H1 (cell line): Measurements from ENCODE around the gene NPPA. TPM values are rescaled to one million over a fixed set of nuclear protein-coding genes. Genes with fewer than 3 reads are reported as not detected.

Source experiments
- BCL11A ChIP-seq, 2 experiments: IDR thresholded peaks; one replicate each; pipeline ENCODE4 v1.6.1; 2011; ENCODE audit warnings: low read depth in 2 of 2, low read length in 2 of 2, mild to moderate bottlenecking in 2 of 2
- CBX8 ChIP-seq: fragments of 300-800, 300-1000 bp; sonication (generic); IDR thresholded peaks from 2 replicates; pipeline ENCODE4 v1.7.1; 2016; ENCODE audit warnings: low read depth, low read length, borderline replicate concordance
- CEBPB ChIP-seq: IDR thresholded peaks from 2 replicates; pipeline ENCODE4 v1.6.1; 2012; ENCODE audit warnings: low read depth, low read length
- CHD1 ChIP-seq: IDR thresholded peaks from 2 replicates; pipeline ENCODE4 v1.6.1; 2012; ENCODE audit warnings: low read depth, low read length, improper control_type of control experiment
- CREB1 ChIP-seq: IDR thresholded peaks from 2 replicates; pipeline ENCODE4 v1.6.1; 2012; ENCODE audit warnings: inconsistent platforms
- JUN ChIP-seq: IDR thresholded peaks from 2 replicates; pipeline ENCODE4 v1.6.1; 2011; ENCODE audit warnings: low read depth, mild to moderate bottlenecking, improper control_type of control experiment, low read length
- KDM4A ChIP-seq: IDR thresholded peaks from one replicate; pipeline ENCODE4 v1.7.1; 2012; ENCODE audit warnings: low read depth, mild to moderate bottlenecking, moderate library complexity, low read length, inconsistent platforms; ENCODE audit not compliant: severe bottlenecking
- SIRT6 ChIP-seq: IDR thresholded peaks from one replicate; pipeline ENCODE4 v1.7.1; 2012; ENCODE audit warnings: low read length, inconsistent platforms
- SIX5 ChIP-seq: IDR thresholded peaks from 2 replicates; pipeline ENCODE4 v1.6.1; 2011; ENCODE audit warnings: mild to moderate bottlenecking, low read depth, low read length
- SRF ChIP-seq: IDR thresholded peaks from 2 replicates; pipeline ENCODE4 v1.6.1; 2011; ENCODE audit warnings: mild to moderate bottlenecking, low read depth, low read length, moderate library complexity
- polyA plus RNA-seq, 7 experiments: library from polyadenylated mRNA; depleted of rRNA in 3 of 7; stranded (reverse) in 5 of 7; unstranded in 2 of 7; fragments of >200 nt in 5 of 7; fragments of 200-250 nt in 2 of 7; gene quantifications; 1 replicate in 5 of 7; 2 replicates in 1 of 7; 4 replicates in 1 of 7; pipeline versions ENCODE4 v1.2.1 to v1.2.3, GENCODE V29; 2011 to 2013; ENCODE audit warnings: missing spikeins in 2 of 7, mixed read lengths in 2 of 7
- total RNA-seq: library from RNA; stranded (reverse); fragmentation: NEBNext Ultra II Directional; extraction: Animal tissue kit (Norgen Biotek cat#: 25700); gene quantifications from 2 replicates; pipeline ENCODE4 v1.2.1, GENCODE V29; 2021
- TF ChIP-seq, protein P1 (sequence below): fragments of 300-600 bp; sonication (generic); IDR thresholded peaks from 2 replicates; pipeline ENCODE4 v1.7.1; 2012; ENCODE audit warnings: low read length, moderate library complexity, mild to moderate bottlenecking, inconsistent platforms; ENCODE audit not compliant: insufficient replicate concordance

Gene NPPA
- total and polyA plus RNA-seq, 2 of the 8 experiments (the other 6 are each of a cell fraction or from before 2014, with no cell fraction given) = not detected

DNA sequence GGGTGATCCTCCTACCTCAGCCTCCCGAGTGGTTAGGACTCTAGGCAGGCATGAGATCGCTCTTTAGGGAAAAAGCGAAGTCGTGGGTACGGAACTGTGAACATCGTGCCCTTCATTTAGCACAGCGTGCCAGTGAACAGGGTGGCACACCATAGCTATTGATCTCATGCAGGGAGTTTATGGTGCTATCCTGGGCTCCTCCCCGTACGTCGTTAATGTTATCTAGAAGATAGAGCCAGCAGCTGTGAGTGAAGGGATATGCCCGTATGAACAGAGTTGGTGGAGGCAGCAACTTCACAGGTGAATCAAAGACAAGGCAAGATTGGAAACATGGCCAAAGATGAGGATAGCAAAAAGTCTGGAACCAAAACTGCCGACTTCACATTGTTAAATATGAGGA is 30.4 kb downstream of the NPPA start (continued):
- TF ChIP-seq, protein P1, sequence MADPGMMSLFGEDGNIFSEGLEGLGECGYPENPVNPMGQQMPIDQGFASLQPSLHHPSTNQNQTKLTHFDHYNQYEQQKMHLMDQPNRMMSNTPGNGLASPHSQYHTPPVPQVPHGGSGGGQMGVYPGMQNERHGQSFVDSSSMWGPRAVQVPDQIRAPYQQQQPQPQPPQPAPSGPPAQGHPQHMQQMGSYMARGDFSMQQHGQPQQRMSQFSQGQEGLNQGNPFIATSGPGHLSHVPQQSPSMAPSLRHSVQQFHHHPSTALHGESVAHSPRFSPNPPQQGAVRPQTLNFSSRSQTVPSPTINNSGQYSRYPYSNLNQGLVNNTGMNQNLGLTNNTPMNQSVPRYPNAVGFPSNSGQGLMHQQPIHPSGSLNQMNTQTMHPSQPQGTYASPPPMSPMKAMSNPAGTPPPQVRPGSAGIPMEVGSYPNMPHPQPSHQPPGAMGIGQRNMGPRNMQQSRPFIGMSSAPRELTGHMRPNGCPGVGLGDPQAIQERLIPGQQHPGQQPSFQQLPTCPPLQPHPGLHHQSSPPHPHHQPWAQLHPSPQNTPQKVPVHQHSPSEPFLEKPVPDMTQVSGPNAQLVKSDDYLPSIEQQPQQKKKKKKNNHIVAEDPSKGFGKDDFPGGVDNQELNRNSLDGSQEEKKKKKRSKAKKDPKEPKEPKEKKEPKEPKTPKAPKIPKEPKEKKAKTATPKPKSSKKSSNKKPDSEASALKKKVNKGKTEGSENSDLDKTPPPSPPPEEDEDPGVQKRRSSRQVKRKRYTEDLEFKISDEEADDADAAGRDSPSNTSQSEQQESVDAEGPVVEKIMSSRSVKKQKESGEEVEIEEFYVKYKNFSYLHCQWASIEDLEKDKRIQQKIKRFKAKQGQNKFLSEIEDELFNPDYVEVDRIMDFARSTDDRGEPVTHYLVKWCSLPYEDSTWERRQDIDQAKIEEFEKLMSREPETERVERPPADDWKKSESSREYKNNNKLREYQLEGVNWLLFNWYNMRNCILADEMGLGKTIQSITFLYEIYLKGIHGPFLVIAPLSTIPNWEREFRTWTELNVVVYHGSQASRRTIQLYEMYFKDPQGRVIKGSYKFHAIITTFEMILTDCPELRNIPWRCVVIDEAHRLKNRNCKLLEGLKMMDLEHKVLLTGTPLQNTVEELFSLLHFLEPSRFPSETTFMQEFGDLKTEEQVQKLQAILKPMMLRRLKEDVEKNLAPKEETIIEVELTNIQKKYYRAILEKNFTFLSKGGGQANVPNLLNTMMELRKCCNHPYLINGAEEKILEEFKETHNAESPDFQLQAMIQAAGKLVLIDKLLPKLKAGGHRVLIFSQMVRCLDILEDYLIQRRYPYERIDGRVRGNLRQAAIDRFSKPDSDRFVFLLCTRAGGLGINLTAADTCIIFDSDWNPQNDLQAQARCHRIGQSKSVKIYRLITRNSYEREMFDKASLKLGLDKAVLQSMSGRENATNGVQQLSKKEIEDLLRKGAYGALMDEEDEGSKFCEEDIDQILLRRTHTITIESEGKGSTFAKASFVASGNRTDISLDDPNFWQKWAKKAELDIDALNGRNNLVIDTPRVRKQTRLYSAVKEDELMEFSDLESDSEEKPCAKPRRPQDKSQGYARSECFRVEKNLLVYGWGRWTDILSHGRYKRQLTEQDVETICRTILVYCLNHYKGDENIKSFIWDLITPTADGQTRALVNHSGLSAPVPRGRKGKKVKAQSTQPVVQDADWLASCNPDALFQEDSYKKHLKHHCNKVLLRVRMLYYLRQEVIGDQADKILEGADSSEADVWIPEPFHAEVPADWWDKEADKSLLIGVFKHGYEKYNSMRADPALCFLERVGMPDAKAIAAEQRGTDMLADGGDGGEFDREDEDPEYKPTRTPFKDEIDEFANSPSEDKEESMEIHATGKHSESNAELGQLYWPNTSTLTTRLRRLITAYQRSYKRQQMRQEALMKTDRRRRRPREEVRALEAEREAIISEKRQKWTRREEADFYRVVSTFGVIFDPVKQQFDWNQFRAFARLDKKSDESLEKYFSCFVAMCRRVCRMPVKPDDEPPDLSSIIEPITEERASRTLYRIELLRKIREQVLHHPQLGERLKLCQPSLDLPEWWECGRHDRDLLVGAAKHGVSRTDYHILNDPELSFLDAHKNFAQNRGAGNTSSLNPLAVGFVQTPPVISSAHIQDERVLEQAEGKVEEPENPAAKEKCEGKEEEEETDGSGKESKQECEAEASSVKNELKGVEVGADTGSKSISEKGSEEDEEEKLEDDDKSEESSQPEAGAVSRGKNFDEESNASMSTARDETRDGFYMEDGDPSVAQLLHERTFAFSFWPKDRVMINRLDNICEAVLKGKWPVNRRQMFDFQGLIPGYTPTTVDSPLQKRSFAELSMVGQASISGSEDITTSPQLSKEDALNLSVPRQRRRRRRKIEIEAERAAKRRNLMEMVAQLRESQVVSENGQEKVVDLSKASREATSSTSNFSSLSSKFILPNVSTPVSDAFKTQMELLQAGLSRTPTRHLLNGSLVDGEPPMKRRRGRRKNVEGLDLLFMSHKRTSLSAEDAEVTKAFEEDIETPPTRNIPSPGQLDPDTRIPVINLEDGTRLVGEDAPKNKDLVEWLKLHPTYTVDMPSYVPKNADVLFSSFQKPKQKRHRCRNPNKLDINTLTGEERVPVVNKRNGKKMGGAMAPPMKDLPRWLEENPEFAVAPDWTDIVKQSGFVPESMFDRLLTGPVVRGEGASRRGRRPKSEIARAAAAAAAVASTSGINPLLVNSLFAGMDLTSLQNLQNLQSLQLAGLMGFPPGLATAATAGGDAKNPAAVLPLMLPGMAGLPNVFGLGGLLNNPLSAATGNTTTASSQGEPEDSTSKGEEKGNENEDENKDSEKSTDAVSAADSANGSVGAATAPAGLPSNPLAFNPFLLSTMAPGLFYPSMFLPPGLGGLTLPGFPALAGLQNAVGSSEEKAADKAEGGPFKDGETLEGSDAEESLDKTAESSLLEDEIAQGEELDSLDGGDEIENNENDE = no peak
- TF ChIP-seq BCL11A (IDR thresholded peaks at IDR 0.05; ENCODE audit: low read depth in 2 of 2, low read length in 2 of 2) (no peak), KDM4A (no peak), SIRT6 (no peak), JUN (no peak), CREB1 (no peak), SIX5 (no peak), CHD1 (no peak), SRF (no peak), CEBPB (no peak), CBX8 (no peak)
